ENCODE results near the gene IGSF5.

- no peak for TF ChIP-seq ZNF274 (IDR thresholded peaks at IDR 0.05; ENCODE audit: low read depth, low read length)
- TF ChIP-seq YY1 (IDR thresholded peaks at IDR 0.05; ENCODE audit: insufficient read depth, insufficient read length): no peak
- TF ChIP-seq SUZ12 (IDR thresholded peaks at IDR 0.05; ENCODE audit: extremely low read depth, insufficient read depth, insufficient read length): no peak
These were observed 11.3 kb downstream of the IGSF5 start for GRCh38 chr21:39756285-39756684.

Measured in NT2/D1 (cell line).